Renal pelvis (tissue), 12 donors: Measurements from ENCODE around the gene OR8K3. TPM values are rescaled to one million over a fixed set of nuclear protein-coding genes. Genes with fewer than 3 reads are reported as not detected.

Experiments
- DNase-seq: peaks from one replicate; pipeline ENCODE4 v3.0.0-alpha.2; 2013
- long read RNA-seq, 16 experiments: transcript quantifications; one replicate each; lab custom pipeline, GENCODE V29; 2026
- polyA plus RNA-seq, 3 donors: library from polyadenylated mRNA; unstranded; fragments of 120-200 nt; gene quantifications; one replicate each; pipeline ENCODE4 v1.2.1, GENCODE V29; 2013; ENCODE audit not compliant: insufficient read length in 3 of 3

OR8K3 gene
- polyA plus RNA-seq, result not detected
- long read RNA-seq, donor 1, result 0 reads
- long read RNA-seq, donor 2, result 0 reads
- long read RNA-seq, donor 3, result 0 reads
- long read RNA-seq, donor 4, result 0 reads
- long read RNA-seq, donor 5, result 0 reads
- long read RNA-seq, donor 6, result 0 reads
- long read RNA-seq, donor 7, result 0 reads
- long read RNA-seq, donor 8, result 0 reads
- long read RNA-seq, donor 9, result 0 reads
- long read RNA-seq, donor 10, result 0 reads
- long read RNA-seq, donor 11, result 0 reads
- long read RNA-seq, donor 12, result 0 reads
- long read RNA-seq, donor 13, result 0 reads
- long read RNA-seq, donor 14, result 0 reads
- long read RNA-seq, donor 15, result 0 reads
- long read RNA-seq, donor 16, result 0 reads

- DNase-seq, result no peak
These were observed at the start of gene OR8K3 for GRCh38 chr11:56314844-56315243. Gene OR8K3 (plus strand): TSS chr11:56315144. CDS start chr11:56318307, 3,163 bp downstream.

GRCh38 chr11:56271092-56271491, 43.9 kb upstream of the OR8K3 start:
- no peak for DNase-seq

GRCh38 chr11:56273854-56274253, 41.1 kb upstream of the OR8K3 start, which contains the start of gene OR5T1:
Gene OR5T1 (plus strand): TSS chr11:56274154. CDS start chr11:56275639, 1,485 bp downstream.
- DNase-seq, result no peak

GRCh38 chr11:56292154-56292553, 22.8 kb upstream of the OR8K3 start, which contains the start of gene OR8H1:
Gene OR8H1 (minus strand): TSS chr11:56292254. CDS start chr11:56291062, 1,192 bp downstream.
- DNase-seq, result no peak

GRCh38 chr11:56296898-56297297, 18.0 kb upstream of the OR8K3 start:
- no peak for DNase-seq

GRCh38 chr11:56307836-56308235, 7.1 kb upstream of the OR8K3 start:
- DNase-seq, result no peak

- no peak for DNase-seq
These were observed 17.0 kb downstream of the OR8K3 start for GRCh38 chr11:56331861-56332491.

GRCh38 chr11:56333156-56333555, 18.2 kb downstream of the OR8K3 start:
- no peak for DNase-seq

- no peak for DNase-seq
These were observed 25.3 kb downstream of the OR8K3 start for GRCh38 chr11:56340289-56340688.

- no peak for DNase-seq
These were observed 30.8 kb downstream of the OR8K3 start, which contains the start of gene OR8K1 for GRCh38 chr11:56345739-56346138. Gene OR8K1 (plus strand): TSS chr11:56346039. CDS start chr11:56346039, 0 bp downstream.

- no peak for DNase-seq
These were observed 39.0 kb downstream of the OR8K3 start, which contains the start of gene OR8J1 for GRCh38 chr11:56353991-56354390. Gene OR8J1 (plus strand): TSS chr11:56354291. CDS start chr11:56360247, 5,956 bp downstream.

Other genes with a start within 250 kb of the OR8K3 start
- not detected for gene OR8I2, start 221.8 kb upstream of the OR8K3 start, polyA plus RNA-seq
- gene OR8H2, start 211.5 kb upstream of the OR8K3 start, polyA plus RNA-seq, result under 1 TPM in 1 of 3 donors, not detected in 2; 0.05 TPM
- gene OR8H3, start 192.8 kb upstream of the OR8K3 start, polyA plus RNA-seq, result not detected
- gene OR8J3, start 174.9 kb upstream of the OR8K3 start, polyA plus RNA-seq, result not detected
- not detected for gene OR8K5, start 154.8 kb upstream of the OR8K3 start, polyA plus RNA-seq
- gene OR5J2, start 138.5 kb upstream of the OR8K3 start, polyA plus RNA-seq, result not detected
- gene OR5T2, start 80.9 kb upstream of the OR8K3 start, polyA plus RNA-seq, result not detected
- gene OR5T3, start 62.9 kb upstream of the OR8K3 start, polyA plus RNA-seq, result not detected
- gene OR5T1, start 41.0 kb upstream of the OR8K3 start, polyA plus RNA-seq, result not detected
- gene OR8H1, start 22.9 kb upstream of the OR8K3 start, polyA plus RNA-seq, result not detected
- not detected for gene OR8K1, start 30.9 kb downstream of the OR8K3 start, polyA plus RNA-seq
- not detected for gene OR8J1, start 39.1 kb downstream of the OR8K3 start, polyA plus RNA-seq
- not detected for gene OR8U1, start 60.5 kb downstream of the OR8K3 start, polyA plus RNA-seq
- not detected for gene OR5AL1, start 97.6 kb downstream of the OR8K3 start, polyA plus RNA-seq
- not detected for gene OR5M3, start 158.2 kb downstream of the OR8K3 start, polyA plus RNA-seq
- not detected for gene OR5M8, start 176.2 kb downstream of the OR8K3 start, polyA plus RNA-seq
- not detected for gene OR5M11, start 228.1 kb downstream of the OR8K3 start, polyA plus RNA-seq